Gastrocnemius medialis (tissue), 4 donors: ENCODE results near the gene MSL1.

Source experiments
- CTCF ChIP-seq, 5 experiments: fragments of 450-650 bp in 3 of 5; fragments of 200-600 bp in 2 of 5; sonication (generic) in 2 of 5; IDR thresholded peaks in 4 of 5; conservative IDR thresholded peaks in 1 of 5; 1 replicate in 4 of 5; 2 replicates in 1 of 5; pipeline ENCODE4 v1.5.1; 2016 to 2019; ENCODE audit warnings: antibody characterized with exemption in 5 of 5, mild to moderate bottlenecking in 3 of 5, moderate library complexity in 3 of 5
- POLR2A ChIP-seq, 2 donors: fragments of 450-650 bp; IDR thresholded peaks; one replicate each; pipeline ENCODE4 v1.6.1; 2017; ENCODE audit warnings: antibody characterized with exemption in 2 of 2, mild to moderate bottlenecking in 2 of 2, moderate library complexity in 2 of 2

- TF ChIP-seq CTCF (IDR thresholded peaks at IDR 0.05 in 4 of 5, conservative IDR thresholded peaks at IDR 0.05 in 1 of 5) (no peak), POLR2A (IDR thresholded peaks at IDR 0.05) (no peak)
These were observed 11.5 kb upstream of the MSL1 start for GRCh38 chr17:40110026-40110845.
